Adrenal gland (tissue), 5 donors: ENCODE measurements around the gene CERT1.

Experiments used
- POLR2A ChIP-seq, 2 donors: fragments of 450-650 bp; IDR thresholded peaks; one replicate each; pipeline ENCODE4 v1.6.1; 2017; ENCODE audit warnings: antibody characterized with exemption in 2 of 2, mild to moderate bottlenecking in 2 of 2, moderate library complexity in 1 of 2
- TF ChIP-seq, protein P1 (sequence below), 6 experiments: fragments of 450-650 bp in 4 of 6; fragments of 200-600 bp in 2 of 6; sonication (generic) in 1 of 6; IDR thresholded peaks; 1 replicate in 5 of 6; 2 replicates in 1 of 6; pipeline versions ENCODE4 v1.5.1 to v1.8.0; 2016 to 2021; ENCODE audit warnings: antibody characterized with exemption in 6 of 6, mild to moderate bottlenecking in 2 of 6, moderate library complexity in 1 of 6
- donor health status: DM: no; HTN: no; CAD: no.

DNA sequence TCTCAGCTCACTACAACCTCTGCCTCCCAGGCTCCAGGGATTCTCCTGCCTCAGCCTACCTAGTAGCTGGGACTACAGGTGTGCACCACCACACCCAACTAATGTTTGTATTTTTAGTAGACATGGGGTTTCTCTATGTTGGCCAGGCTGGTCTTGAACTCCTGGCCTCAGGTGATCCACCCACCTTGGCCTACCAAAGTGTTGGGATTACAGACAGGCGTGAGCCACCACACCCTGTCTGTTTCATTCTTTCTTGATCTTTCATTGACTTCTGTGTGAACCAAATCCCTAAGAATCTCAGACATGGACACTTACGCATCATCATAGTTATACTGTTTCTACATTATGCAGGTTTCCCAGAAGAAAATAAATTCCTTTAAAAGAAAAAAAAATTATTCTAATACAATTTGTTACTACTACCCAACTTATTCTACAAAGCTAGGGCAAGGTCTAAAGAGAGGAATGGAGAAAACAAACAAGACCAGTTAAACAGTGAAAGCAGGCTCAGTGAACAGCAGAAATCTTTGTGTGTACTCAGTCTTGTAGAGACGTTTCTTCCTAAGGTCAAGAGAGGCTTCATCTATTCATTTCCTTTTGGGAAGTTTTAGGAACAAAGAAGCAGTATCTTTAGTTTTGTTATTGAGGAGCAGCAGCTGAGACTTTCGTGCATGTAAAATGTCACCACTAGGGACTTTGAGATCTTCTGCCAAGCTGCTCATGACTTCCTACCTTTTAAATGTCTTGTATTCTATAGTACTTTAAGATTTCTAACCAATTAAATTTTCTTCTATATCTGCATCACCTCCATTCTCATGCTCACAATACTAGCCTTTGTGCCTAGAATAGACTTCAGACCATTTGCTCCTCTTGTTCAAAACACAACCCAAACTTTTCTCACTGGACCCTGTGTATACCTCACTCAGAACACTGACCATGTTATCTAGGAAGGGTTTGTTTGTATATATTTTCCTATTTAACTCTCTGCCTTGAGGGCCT, 180.0 kb downstream of the CERT1 start:
- TF ChIP-seq, protein P1, sequence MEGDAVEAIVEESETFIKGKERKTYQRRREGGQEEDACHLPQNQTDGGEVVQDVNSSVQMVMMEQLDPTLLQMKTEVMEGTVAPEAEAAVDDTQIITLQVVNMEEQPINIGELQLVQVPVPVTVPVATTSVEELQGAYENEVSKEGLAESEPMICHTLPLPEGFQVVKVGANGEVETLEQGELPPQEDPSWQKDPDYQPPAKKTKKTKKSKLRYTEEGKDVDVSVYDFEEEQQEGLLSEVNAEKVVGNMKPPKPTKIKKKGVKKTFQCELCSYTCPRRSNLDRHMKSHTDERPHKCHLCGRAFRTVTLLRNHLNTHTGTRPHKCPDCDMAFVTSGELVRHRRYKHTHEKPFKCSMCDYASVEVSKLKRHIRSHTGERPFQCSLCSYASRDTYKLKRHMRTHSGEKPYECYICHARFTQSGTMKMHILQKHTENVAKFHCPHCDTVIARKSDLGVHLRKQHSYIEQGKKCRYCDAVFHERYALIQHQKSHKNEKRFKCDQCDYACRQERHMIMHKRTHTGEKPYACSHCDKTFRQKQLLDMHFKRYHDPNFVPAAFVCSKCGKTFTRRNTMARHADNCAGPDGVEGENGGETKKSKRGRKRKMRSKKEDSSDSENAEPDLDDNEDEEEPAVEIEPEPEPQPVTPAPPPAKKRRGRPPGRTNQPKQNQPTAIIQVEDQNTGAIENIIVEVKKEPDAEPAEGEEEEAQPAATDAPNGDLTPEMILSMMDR (IDR thresholded peaks at IDR 0.05) = peak in 1 of 6 experiments; percentile 14
- no peak for TF ChIP-seq POLR2A (IDR thresholded peaks at IDR 0.05)
